Neuronal stem cell (in vitro differentiated cells): ENCODE results near the gene P3H3.
A peak's percentile ranks its signal among the peaks of the same experiment; 100 is the strongest.
"Not testable (repeated sequence)": the region's sequence is repeated elsewhere in the genome, so short reads cannot be mapped to it uniquely, and the experiment has no call there.

ENCODE experiments used
- DNase-seq: peaks from one replicate; pipeline ENCODE4 v3.0.0-alpha.2; 2013; ENCODE audit warnings: low spot score
- H2AFZ ChIP-seq: one replicate; pipeline ENCODE4 v1.6.1; 2013; ENCODE audit warnings: mild to moderate bottlenecking, low read length, inconsistent platforms
- H2AK5ac ChIP-seq: 2 replicates; pipeline ENCODE4 v1.6.1; 2013; ENCODE audit warnings: low read depth, mild to moderate bottlenecking, inconsistent platforms, low read length, moderate library complexity, mixed read lengths
- H2BK120ac ChIP-seq: 2 replicates; pipeline ENCODE4 v1.6.1; 2013; ENCODE audit warnings: low read depth, mild to moderate bottlenecking, inconsistent platforms, low read length, moderate library complexity, mixed read lengths
- H2BK12ac ChIP-seq: one replicate; pipeline ENCODE4 v1.6.1; 2013; ENCODE audit warnings: low read length, inconsistent platforms
- H2BK15ac ChIP-seq: 2 replicates; pipeline ENCODE4 v1.6.1; 2013; ENCODE audit warnings: mild to moderate bottlenecking, low read length, inconsistent platforms, mixed read lengths
- H2BK5ac ChIP-seq: one replicate; pipeline ENCODE4 v1.6.1; 2013; ENCODE audit warnings: inconsistent platforms, mild to moderate bottlenecking, low read length, moderate library complexity
- H3K14ac ChIP-seq: one replicate; pipeline ENCODE4 v1.6.1; 2013; ENCODE audit warnings: low read length, inconsistent platforms
- H3K18ac ChIP-seq: 2 replicates; pipeline ENCODE4 v1.6.1; 2013; ENCODE audit warnings: low read length, inconsistent platforms
- H3K23ac ChIP-seq: 2 replicates; pipeline ENCODE4 v1.6.1; 2013; ENCODE audit warnings: low read depth, mild to moderate bottlenecking, mixed read lengths, low read length, inconsistent platforms; ENCODE audit not compliant: poor library complexity
- H3K27ac ChIP-seq: replicated peaks from 3 replicates; pipeline ENCODE4 v1.5.1; 2013; ENCODE audit warnings: low read length, inconsistent platforms
- H3K27me3 ChIP-seq, 3 experiments: 2 replicates each; pipeline ENCODE4 v1.6.1; 2013; ENCODE audit warnings: low read length in 3 of 3, mild to moderate bottlenecking in 2 of 3, inconsistent platforms in 1 of 3, low read depth in 1 of 3, mixed read lengths in 1 of 3, moderate library complexity in 1 of 3; ENCODE audit not compliant: control insufficient read depth in 3 of 3, insufficient read depth in 3 of 3
- H3K36me3 ChIP-seq, 2 donors: replicated peaks in 1 of 2; 2 replicates each; pipeline ENCODE4 v1.6.1; 2013; ENCODE audit warnings: low read length in 2 of 2; ENCODE audit not compliant: control insufficient read depth in 2 of 2, insufficient read depth in 2 of 2
- H3K4ac ChIP-seq: 2 replicates; pipeline ENCODE4 v1.6.1; 2013; ENCODE audit warnings: inconsistent platforms, mild to moderate bottlenecking, low read length, moderate library complexity
- H3K4me1 ChIP-seq, 2 donors: 1 replicate in 1 of 2; 2 replicates in 1 of 2; pipeline ENCODE4 v1.6.1; 2013; ENCODE audit warnings: low read length in 2 of 2, low read depth in 1 of 2; ENCODE audit not compliant: control insufficient read depth in 2 of 2, insufficient read depth in 1 of 2
- H3K4me2 ChIP-seq: one replicate; pipeline ENCODE4 v1.6.1; 2013; ENCODE audit warnings: mild to moderate bottlenecking, low read length, inconsistent platforms; ENCODE audit not compliant: insufficient read depth, poor library complexity, severe bottlenecking
- H3K4me3 ChIP-seq, 2 donors: 2 replicates each; pipeline ENCODE4 v1.5.1; 2013; ENCODE audit warnings: low read length in 2 of 2, mild to moderate bottlenecking in 2 of 2, inconsistent platforms in 1 of 2, moderate library complexity in 1 of 2
- H3K79me1 ChIP-seq: one replicate; pipeline ENCODE4 v1.6.1; 2013; ENCODE audit warnings: low read depth, mild to moderate bottlenecking, inconsistent platforms, low read length, moderate library complexity
- H3K9ac ChIP-seq: one replicate; pipeline ENCODE4 v1.6.1; 2013; ENCODE audit warnings: mild to moderate bottlenecking, low read depth, low read length, inconsistent platforms; ENCODE audit not compliant: poor library complexity
- H3K9me3 ChIP-seq, 2 donors: replicated peaks in 1 of 2; 2 replicates each; pipeline versions ENCODE3 to v1.6.1; 2013; ENCODE audit warnings: low read length in 2 of 2, mild to moderate bottlenecking in 2 of 2, inconsistent platforms in 1 of 2, low read depth in 1 of 2, mixed read lengths in 1 of 2, moderate library complexity in 1 of 2; ENCODE audit not compliant: control insufficient read depth in 2 of 2, insufficient read depth in 1 of 2
- H4K8ac ChIP-seq: one replicate; pipeline ENCODE4 v1.6.1; 2013; ENCODE audit warnings: low read depth, mild to moderate bottlenecking, inconsistent platforms, low read length, moderate library complexity
- H4K91ac ChIP-seq: one replicate; pipeline ENCODE4 v1.6.1; 2013; ENCODE audit warnings: low read length, low read depth, mild to moderate bottlenecking, inconsistent platforms; ENCODE audit not compliant: poor library complexity
- WGBS, 2 donors: extraction: QIAGEN DNeasy Blood & Tissue Kit; methylation state at CpG; one replicate each; pipeline ENCODE4 v1.1.7; 2013; ENCODE audit warnings: missing lambda C conversion rate in 2 of 2, mixed read lengths in 1 of 2; ENCODE audit not compliant: insufficient read length in 2 of 2, insufficient replicate concordance in 1 of 2; ENCODE audit errors: extremely low coverage in 2 of 2; 5-methylcytosine and 5-hydroxymethylcytosine counted together

Gene P3H3

DNA sequence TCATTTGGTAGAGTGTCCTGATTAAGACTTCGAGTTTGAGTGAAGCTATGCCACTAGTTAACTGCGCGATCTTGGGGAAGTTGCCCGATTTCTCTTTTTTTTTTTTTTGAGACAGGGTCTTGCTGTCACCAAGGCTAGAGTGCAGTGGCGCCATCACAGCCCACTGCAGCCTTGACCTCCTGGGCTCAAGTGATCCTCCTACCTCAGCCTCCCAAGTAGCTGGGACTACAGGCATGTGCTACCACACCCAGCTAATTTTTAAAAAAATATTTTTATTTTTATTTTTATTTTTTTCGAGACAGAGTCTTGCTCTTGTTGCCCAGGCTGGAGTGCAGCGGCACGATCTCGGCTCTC is 45.8 kb downstream of the P3H3 start:
- H2BK120ac ChIP-seq, H3K27me3 ChIP-seq, H3K18ac ChIP-seq, H3K79me1 ChIP-seq, H3K14ac ChIP-seq, H2AK5ac ChIP-seq, H3K23ac ChIP-seq, DNase-seq, H2BK5ac ChIP-seq, H4K8ac ChIP-seq, H2BK12ac ChIP-seq, H4K91ac ChIP-seq, H3K4me1 ChIP-seq, H2BK15ac ChIP-seq, H3K9me3 ChIP-seq, H3K4ac ChIP-seq: not testable (repeated sequence)
- peaks cover 15 to 44% of the 10 kb centered on the region in 2 donors for H3K36me3 ChIP-seq
- peak overlapping the region; percentile 91 for H2AFZ ChIP-seq
- H3K4me2 ChIP-seq, result peak overlapping the region; percentile 39
- H3K4me3 ChIP-seq, result peak overlapping the region; percentile 62 to 78
- H3K27ac ChIP-seq, result peak overlapping the region; percentile 59
- peak overlapping the region; percentile 87 for H3K9ac ChIP-seq
- WGBS, 2 donors, result no CpG with 5 or more reads among the region's 9 CpGs

DNA sequence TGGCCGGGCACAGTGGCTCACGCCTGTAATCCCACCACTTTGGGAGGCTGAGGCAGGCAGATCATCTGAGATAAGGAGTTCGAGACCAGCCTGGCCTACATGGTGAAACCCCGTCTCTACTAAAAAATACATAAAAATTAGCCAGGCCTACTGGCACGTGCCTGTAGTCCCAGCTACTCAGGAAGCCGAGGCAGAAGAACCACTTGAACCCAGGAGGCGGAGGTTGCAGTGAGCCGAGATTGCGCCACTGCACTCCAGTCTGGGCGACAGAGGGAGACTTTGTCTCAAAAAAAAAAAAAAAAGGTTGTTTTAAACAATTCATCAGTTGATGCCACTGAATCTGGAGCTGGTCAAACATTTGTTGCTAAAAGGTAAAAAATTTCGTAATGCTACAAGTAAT is 51.6 kb downstream of the P3H3 start:
- not testable (repeated sequence) for H3K9ac ChIP-seq, H3K27ac ChIP-seq, DNase-seq, H2BK15ac ChIP-seq, H2BK120ac ChIP-seq, H3K14ac ChIP-seq, H3K4ac ChIP-seq, H3K4me2 ChIP-seq, H2AK5ac ChIP-seq, H3K4me3 ChIP-seq, H3K18ac ChIP-seq, H3K79me1 ChIP-seq, H3K9me3 ChIP-seq, H3K27me3 ChIP-seq, H2BK12ac ChIP-seq, H4K8ac ChIP-seq, H2AFZ ChIP-seq, H3K4me1 ChIP-seq, H3K23ac ChIP-seq, H4K91ac ChIP-seq, H2BK5ac ChIP-seq
- no CpG with 5 or more reads among the region's 11 CpGs for WGBS, 2 donors
- H3K36me3 ChIP-seq, result peaks cover 2 to 24% of the 10 kb centered on the region in 2 donors

DNA sequence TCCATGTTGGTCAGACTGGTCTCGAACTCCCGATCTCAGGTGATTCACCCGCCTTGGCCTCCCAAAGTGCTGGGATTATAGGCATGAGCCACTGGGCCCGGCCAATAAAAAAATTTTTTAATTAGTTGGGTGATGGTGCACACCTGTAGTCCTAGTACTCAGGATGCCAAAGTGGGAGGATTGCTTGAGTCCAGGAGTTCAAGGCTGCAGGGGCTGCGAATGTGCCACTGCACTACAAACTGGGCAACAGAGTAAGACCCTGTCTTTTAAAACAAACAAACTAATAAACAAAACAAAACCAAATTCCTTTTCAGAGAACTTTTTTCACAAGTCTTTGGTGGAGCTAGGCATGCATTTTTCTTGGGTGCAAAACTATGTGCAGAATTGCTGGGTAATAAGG is 55.0 kb downstream of the P3H3 start:
- H2AK5ac ChIP-seq, result no peak overlapping the region
- H3K23ac ChIP-seq, result no peak overlapping the region
- no peak for DNase-seq
- no peak overlapping the region for H3K4me3 ChIP-seq
- H3K9me3 ChIP-seq, result no peaks in the 10 kb centered on the region
- no peak overlapping the region for H2BK5ac ChIP-seq
- no peak overlapping the region for H3K4ac ChIP-seq
- H3K4me1 ChIP-seq, result peaks cover 0 to 5% of the 10 kb centered on the region in 2 donors
- H4K91ac ChIP-seq, result no peak overlapping the region
- H2BK120ac ChIP-seq, result no peak overlapping the region
- no peak overlapping the region for H2BK15ac ChIP-seq
- WGBS, 2 donors, result no CpG with 5 or more reads among the region's 5 CpGs
- no peak overlapping the region for H3K9ac ChIP-seq
- H3K27me3 ChIP-seq, result no peaks in the 10 kb centered on the region
- no peak overlapping the region for H4K8ac ChIP-seq
- no peak overlapping the region for H2BK12ac ChIP-seq
- H3K14ac ChIP-seq, result no peak overlapping the region
- no peak overlapping the region for H3K27ac ChIP-seq
- no peaks in the 10 kb centered on the region for H3K79me1 ChIP-seq
- no peak overlapping the region for H3K4me2 ChIP-seq
- no peak overlapping the region for H3K18ac ChIP-seq
- no peak overlapping the region for H2AFZ ChIP-seq
- H3K36me3 ChIP-seq, result peaks cover 2 to 14% of the 10 kb centered on the region in 2 donors

DNA sequence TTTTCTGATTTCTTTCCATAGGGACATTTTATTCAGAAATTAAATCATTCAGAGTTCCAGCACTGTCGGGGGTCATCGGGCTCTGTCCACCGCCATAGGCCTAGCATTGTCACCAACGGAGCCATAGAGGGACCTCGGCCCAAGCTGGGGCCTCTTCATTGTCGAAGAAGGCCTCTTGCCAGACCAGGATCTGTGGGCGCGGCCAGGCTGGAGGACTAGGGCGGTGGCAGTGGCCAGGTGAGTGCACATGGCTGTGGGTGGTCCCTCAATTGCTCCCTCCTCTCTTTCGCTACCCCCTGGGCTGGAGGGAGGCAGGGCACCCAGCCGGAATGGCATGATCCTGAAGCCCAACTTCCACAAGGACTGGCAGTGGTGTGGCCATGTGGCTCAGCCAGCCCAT is 55.5 kb downstream of the P3H3 start:
- DNase-seq, result no peak
- no peak overlapping the region for H4K91ac ChIP-seq
- no peak overlapping the region for H3K4ac ChIP-seq
- no peak overlapping the region for H3K23ac ChIP-seq
- peak overlapping the region; percentile 33 for H2AK5ac ChIP-seq
- peaks cover 0 to 5% of the 10 kb centered on the region in 2 donors for H3K4me1 ChIP-seq
- H2BK120ac ChIP-seq, result no peak overlapping the region
- H3K9ac ChIP-seq, result no peak overlapping the region
- H2BK5ac ChIP-seq, result no peak overlapping the region
- no peak overlapping the region for H3K27ac ChIP-seq
- no peak overlapping the region for H3K18ac ChIP-seq
- peak overlapping the region; percentile 11 for H3K14ac ChIP-seq
- H3K27me3 ChIP-seq, result no peaks in the 10 kb centered on the region
- no peaks in the 10 kb centered on the region for H3K9me3 ChIP-seq
- no peak overlapping the region for H2BK12ac ChIP-seq
- H2BK15ac ChIP-seq, result no peak overlapping the region
- no peak overlapping the region for H2AFZ ChIP-seq
- no CpG with 5 or more reads among the region's 11 CpGs for WGBS, 2 donors
- no peak overlapping the region for H3K4me2 ChIP-seq
- peaks cover 2 to 14% of the 10 kb centered on the region in 2 donors for H3K36me3 ChIP-seq
- no peak overlapping the region for H3K4me3 ChIP-seq
- no peaks in the 10 kb centered on the region for H3K79me1 ChIP-seq
- no peak overlapping the region for H4K8ac ChIP-seq
